Activated naive CD8-positive, alpha-beta T cell treated with anti-CD3 and anti-CD28 coated beads for 36 hours (primary cell): Measurements from ENCODE around the gene SPTBN4. TPM values are rescaled to one million over a fixed set of nuclear protein-coding genes. Genes with fewer than 3 reads are reported as not detected.
A peak's percentile ranks its signal among the peaks of the same experiment; 100 is the strongest.
"Not testable (repeated sequence)": the region's sequence is repeated elsewhere in the genome, so short reads cannot be mapped to it uniquely, and the experiment has no call there.

Experiments used
- DNase-seq: peaks from one replicate; pipeline ENCODE4 v3.0.0; 2021
- H3K27ac Mint-ChIP-seq: one replicate; pipeline ENCODE4 v1.8.0; 2022; ENCODE audit warnings: mild to moderate bottlenecking, moderate library complexity, mixed read lengths
- H3K27me3 Mint-ChIP-seq: one replicate; pipeline ENCODE4 v1.8.0; 2022; ENCODE audit warnings: mild to moderate bottlenecking, mixed read lengths
- H3K36me3 Mint-ChIP-seq: one replicate; pipeline ENCODE4 v1.8.0; 2021; ENCODE audit warnings: mild to moderate bottlenecking, mixed read lengths
- H3K4me1 Mint-ChIP-seq: one replicate; pipeline ENCODE4 v1.8.0; 2021; ENCODE audit warnings: mixed read lengths
- H3K4me3 Mint-ChIP-seq: one replicate; pipeline ENCODE4 v1.8.0; 2022; ENCODE audit warnings: mild to moderate bottlenecking, moderate library complexity, mixed read lengths
- H3K9me3 Mint-ChIP-seq: one replicate; pipeline ENCODE4 v1.8.0; 2022; ENCODE audit warnings: mixed read lengths
- total RNA-seq, 2 experiments: library from RNA; stranded (reverse); gene quantifications; one replicate each; pipeline ENCODE4 v1.2.3, GENCODE V29; 2021

SPTBN4 gene
- total RNA-seq, 2 experiments from 2014 or later, result 1.1 to 2.9 TPM

DNA sequence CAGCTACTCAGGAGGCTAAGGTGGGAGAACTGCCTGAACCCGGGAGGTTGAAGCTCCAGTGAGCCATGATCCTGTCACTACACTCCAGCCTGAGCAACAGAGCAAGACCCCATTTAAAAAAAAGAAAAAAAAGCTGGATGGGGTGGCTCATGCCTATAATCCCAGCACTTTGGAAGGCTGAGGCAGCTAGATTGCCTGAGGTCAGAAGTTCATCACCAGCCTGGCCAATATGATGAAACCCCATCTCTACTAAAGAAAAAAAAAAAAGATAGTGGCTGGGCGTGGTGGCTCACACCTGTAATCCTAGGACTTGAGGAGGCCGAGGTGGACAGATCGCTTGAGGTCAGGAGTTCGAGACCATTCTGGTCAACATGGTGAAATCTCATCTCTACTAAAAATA, 149.4 kb downstream of the SPTBN4 start:
- Mint-ChIP-seq H3K36me3 (peaks cover 37% of the 10 kb centered on the region), H3K27me3 (no peaks in the 10 kb centered on the region), H3K4me3 (no peak overlapping the region), H3K27ac (peak overlapping the region; percentile 97), H3K4me1 (peaks cover 37% of the 10 kb centered on the region), H3K9me3 (no peaks in the 10 kb centered on the region)
- DNase-seq, result no peak

- Mint-ChIP-seq H3K27ac (peak overlapping the region; percentile 42), H3K27me3 (no peaks in the 10 kb centered on the region), H3K4me1 (peaks cover 34% of the 10 kb centered on the region), H3K36me3 (peaks cover 42% of the 10 kb centered on the region), H3K9me3 (no peaks in the 10 kb centered on the region), H3K4me3 (no peak overlapping the region)
- no peak for DNase-seq
Observed at GRCh38 chr19:40616941-40617340, 150.1 kb downstream of the SPTBN4 start.

DNA sequence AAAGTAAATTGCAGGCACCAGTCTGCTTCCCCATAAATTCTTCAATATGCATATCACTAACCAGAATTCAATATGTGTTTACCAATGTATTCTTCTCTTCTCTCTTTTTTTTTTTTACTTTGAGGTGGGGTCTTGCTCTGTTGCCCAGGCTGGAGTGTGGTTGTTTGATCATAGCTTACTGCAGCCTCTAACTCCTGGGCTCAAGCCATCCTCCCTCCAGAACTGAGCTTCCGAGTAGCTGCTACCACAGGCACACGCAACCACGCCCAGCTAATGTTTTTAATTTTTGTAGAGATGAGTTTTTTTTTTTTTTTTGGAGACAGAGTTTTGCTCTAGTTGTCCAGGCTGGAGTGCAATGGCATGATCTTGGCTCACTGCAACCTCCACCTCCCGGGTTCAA, 151.2 kb downstream of the SPTBN4 start:
- DNase-seq, result no peak
- Mint-ChIP-seq H3K27ac (no peak overlapping the region), H3K36me3 (peaks cover 41% of the 10 kb centered on the region), H3K4me1 (peaks cover 29% of the 10 kb centered on the region), H3K4me3 (no peak overlapping the region), H3K9me3 (no peaks in the 10 kb centered on the region), H3K27me3 (no peaks in the 10 kb centered on the region)

GRCh38 chr19:40619333-40620160, 152.7 kb downstream of the SPTBN4 start:
- peaks cover 28% of the 10 kb centered on the region for H3K4me1 Mint-ChIP-seq
- H3K27me3 Mint-ChIP-seq, result no peaks in the 10 kb centered on the region
- no peaks in the 10 kb centered on the region for H3K9me3 Mint-ChIP-seq
- peak overlapping the region; percentile 59 for H3K27ac Mint-ChIP-seq
- H3K36me3 Mint-ChIP-seq, result peaks cover 41% of the 10 kb centered on the region
- DNase-seq, result no peak
- H3K4me3 Mint-ChIP-seq, result no peak overlapping the region

- H3K27me3 Mint-ChIP-seq, result no peaks in the 10 kb centered on the region
- DNase-seq, result no peak
- H3K36me3 Mint-ChIP-seq, result peaks cover 40% of the 10 kb centered on the region
- H3K9me3 Mint-ChIP-seq, result no peaks in the 10 kb centered on the region
- peaks cover 23% of the 10 kb centered on the region for H3K4me1 Mint-ChIP-seq
- peak overlapping the region; percentile 59 for H3K27ac Mint-ChIP-seq
- no peak overlapping the region for H3K4me3 Mint-ChIP-seq
Observed at GRCh38 chr19:40620161-40620485, 153.3 kb downstream of the SPTBN4 start.

DNA sequence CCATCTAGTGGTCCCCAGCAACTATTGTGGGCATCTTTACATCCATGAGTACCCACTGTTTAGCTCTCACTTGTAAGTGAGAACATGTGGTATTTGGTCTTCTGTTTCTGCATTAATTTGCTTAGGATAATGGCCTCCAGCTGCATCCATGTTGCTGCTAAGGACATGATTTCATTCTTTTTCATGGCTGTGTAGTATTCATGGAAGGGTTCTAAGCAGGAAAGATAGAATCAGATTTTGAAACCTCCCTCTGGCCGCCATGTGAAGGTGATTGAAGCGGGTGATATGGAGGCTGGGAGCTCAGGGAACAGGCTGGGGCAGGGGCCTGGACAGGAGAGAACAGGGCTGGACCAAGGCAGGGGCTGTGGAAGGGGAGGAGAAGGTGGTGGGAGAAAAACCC, 154.5 kb downstream of the SPTBN4 start:
- H3K9me3 Mint-ChIP-seq, result no peaks in the 10 kb centered on the region
- peaks cover 18% of the 10 kb centered on the region for H3K4me1 Mint-ChIP-seq
- no peak for DNase-seq
- H3K4me3 Mint-ChIP-seq, result no peak overlapping the region
- H3K27me3 Mint-ChIP-seq, result no peaks in the 10 kb centered on the region
- H3K27ac Mint-ChIP-seq, result peak overlapping the region; percentile 25
- peaks cover 37% of the 10 kb centered on the region for H3K36me3 Mint-ChIP-seq

DNA sequence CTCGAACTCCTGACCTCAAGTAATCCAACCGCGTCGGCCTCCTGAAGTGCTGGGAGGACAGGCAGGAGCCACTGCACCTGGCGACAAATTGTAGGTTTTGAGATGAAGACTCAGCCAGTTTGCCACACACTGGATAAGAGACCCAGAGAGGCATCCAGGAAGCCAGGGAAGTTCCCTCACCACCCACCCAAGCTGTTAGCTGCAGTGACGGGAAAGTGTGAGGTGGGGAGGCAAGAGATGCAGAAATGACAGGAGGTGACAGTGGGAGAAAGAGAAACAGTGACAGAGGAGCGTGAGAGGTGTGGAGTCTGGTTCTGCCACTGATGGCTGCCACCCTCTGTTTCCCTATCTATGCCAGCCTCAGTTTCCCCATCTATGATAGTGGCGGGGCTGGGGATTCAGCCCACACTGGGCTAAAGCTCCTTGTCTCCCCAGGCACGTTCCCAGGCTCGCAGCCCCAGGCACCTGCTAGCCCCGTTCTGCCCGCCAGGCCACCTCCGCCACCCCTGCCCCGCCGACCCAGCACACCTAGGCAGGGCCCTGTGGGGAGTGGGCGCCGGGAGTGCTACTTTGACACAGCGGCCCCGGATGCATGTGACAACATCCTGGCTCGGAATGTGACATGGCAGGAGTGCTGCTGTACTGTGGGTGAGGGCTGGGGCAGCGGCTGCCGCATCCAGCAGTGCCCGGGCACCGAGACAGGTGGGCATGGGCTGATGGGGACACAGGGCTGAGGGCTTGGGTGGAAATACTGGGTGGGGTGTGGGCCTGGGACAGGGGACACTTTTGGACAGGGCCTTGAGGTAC, 155.4 kb downstream of the SPTBN4 start:
- H3K9me3 Mint-ChIP-seq, result no peaks in the 10 kb centered on the region
- H3K4me3 Mint-ChIP-seq, result no peak overlapping the region
- peaks cover 13% of the 10 kb centered on the region for H3K4me1 Mint-ChIP-seq
- H3K27ac Mint-ChIP-seq, result peak overlapping the region; percentile 40
- no peaks in the 10 kb centered on the region for H3K27me3 Mint-ChIP-seq
- DNase-seq, result no peak
- peaks cover 33% of the 10 kb centered on the region for H3K36me3 Mint-ChIP-seq

DNA sequence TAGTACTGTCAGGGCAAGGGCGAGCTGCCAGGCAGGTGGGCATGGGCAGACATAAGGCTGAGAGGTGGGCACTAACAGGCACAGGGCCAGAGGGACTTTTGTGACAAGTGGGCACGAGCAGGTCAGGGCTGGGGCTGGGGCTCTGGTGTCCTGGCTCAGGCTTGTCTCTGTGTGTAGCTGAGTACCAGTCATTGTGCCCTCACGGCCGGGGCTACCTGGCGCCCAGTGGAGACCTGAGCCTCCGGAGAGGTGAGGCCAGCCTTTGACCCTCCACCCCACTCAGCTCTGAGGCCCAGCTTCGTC, 155.9 kb downstream of the SPTBN4 start:
- Mint-ChIP-seq H3K36me3 (peaks cover 34% of the 10 kb centered on the region), H3K4me1 (peaks cover 13% of the 10 kb centered on the region), H3K4me3 (no peak overlapping the region)

DNA sequence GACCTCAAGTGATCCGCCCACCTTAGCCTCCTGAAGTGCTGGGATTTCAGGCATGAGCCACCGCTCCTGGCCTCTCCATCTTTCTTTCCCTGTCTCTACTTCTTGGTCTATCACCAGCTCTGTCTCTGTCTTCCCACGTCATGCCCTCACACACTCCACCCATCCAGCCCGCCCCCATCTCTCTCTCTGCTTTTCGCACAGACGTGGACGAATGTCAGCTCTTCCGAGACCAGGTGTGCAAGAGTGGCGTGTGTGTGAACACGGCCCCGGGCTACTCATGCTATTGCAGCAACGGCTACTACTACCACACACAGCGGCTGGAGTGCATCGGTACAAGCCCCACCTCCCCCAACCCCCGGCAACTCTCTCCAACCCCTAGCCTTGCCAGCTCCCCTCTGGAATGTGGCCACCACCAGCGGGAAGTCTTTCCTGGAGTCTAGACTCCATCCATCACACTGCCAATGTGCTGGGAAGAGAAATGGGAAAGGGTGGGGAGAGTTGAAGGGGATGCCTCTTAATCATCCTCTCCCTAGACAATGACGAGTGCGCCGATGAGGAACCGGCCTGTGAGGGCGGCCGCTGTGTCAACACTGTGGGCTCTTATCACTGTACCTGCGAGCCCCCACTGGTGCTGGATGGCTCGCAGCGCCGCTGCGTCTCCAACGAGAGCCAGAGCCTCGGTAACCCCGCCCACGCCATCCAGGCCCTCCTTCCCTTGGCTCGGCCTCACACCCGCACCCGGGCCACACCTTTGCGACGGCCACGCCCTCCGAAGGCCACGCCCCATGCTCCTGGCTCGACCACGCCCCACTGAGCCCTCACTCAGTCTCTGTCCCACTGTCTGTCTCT, 156.8 kb downstream of the SPTBN4 start:
- Mint-ChIP-seq H3K27me3 (no peaks in the 10 kb centered on the region), H3K36me3 (peaks cover 35% of the 10 kb centered on the region), H3K4me3 (no peak overlapping the region), H3K9me3 (no peaks in the 10 kb centered on the region), H3K27ac (no peak overlapping the region), H3K4me1 (peaks cover 13% of the 10 kb centered on the region)
- peak; percentile 35 for DNase-seq

More for the DNA sequence above, 155.9 kb downstream of the SPTBN4 start:
- Mint-ChIP-seq H3K27me3 (no peaks in the 10 kb centered on the region), H3K27ac (peak overlapping the region; percentile 40), H3K9me3 (no peaks in the 10 kb centered on the region)
- no peak for DNase-seq

DNA sequence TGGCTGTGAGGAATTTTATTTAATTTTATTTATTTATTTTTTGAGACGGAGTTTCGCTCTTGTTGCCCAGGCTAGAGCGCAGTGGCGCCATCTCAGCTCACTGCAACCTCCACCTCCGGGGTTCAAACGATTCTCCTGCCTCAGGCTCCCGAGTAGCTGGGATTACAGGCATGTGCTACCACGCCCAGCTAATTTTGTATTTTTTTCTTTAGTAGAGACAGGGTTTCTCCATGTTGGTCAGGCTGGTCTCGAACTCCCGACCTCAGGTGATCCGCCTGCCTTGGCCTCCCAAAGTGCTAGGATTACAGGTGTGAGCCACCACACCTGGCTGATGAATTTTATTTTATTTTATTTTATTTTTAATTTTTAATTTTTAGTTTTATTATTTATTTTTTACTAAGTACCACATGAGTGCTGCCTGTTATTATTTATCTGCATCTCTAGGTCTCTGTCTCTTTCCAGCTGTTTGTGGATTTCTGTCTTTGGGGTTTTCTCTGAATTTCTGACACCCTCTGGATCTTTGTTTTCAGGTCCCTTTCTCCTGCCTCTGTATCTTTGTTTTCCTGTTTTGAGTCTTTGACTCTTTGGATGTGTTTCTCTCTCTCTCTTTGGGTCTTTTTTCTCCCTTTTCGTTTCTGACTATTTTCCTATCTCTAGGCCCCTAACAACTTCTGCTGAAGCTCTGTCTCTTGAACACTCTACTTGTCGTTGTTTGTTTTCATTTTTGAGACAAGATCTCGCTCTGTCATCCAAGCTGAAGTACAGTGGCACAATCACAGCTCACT, 157.8 kb downstream of the SPTBN4 start:
- H3K4me3 Mint-ChIP-seq, H3K27me3 Mint-ChIP-seq, H3K9me3 Mint-ChIP-seq, H3K4me1 Mint-ChIP-seq, DNase-seq: not testable (repeated sequence)
- peaks cover 32% of the 10 kb centered on the region for H3K36me3 Mint-ChIP-seq
- H3K27ac Mint-ChIP-seq, result peak overlapping the region; percentile 1

DNA sequence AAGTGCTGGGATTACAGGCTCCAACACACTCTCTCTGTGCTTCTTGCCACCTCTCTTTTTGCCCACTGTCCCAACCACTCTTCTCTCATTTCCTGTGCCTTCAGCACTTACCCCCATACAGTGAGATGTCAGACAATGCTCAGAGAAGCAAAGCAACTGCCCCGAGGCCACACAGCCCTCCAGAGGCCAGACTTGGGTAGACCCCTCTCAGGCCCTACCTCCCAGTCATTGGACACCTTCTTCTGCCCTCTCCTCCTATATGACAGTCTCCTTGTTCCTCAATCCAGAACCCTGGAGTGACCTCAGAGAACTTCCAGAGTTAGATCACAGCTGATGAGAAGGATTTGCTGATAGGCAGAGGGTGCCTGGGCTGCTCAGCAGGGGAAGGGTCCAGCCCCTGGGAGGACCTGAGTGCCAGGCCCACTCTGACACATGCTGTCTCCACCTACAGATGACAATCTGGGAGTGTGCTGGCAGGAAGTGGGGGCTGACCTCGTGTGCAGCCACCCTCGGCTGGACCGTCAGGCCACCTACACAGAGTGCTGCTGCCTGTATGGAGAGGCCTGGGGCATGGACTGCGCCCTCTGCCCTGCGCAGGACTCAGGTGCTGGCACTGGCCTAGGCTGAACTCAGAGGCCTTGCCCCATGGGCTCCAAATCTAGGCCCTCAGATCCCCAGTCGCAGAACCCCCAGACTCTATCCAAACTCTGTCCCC, 158.8 kb downstream of the SPTBN4 start:
- peak overlapping the region; percentile 64 for H3K27ac Mint-ChIP-seq
- H3K4me1 Mint-ChIP-seq, result peaks cover 9% of the 10 kb centered on the region
- no peaks in the 10 kb centered on the region for H3K9me3 Mint-ChIP-seq
- DNase-seq, result no peak
- no peak overlapping the region for H3K4me3 Mint-ChIP-seq
- no peaks in the 10 kb centered on the region for H3K27me3 Mint-ChIP-seq
- peaks cover 32% of the 10 kb centered on the region for H3K36me3 Mint-ChIP-seq
